ENCODE results near the gene PTGES2.

Gene PTGES2

DNA sequence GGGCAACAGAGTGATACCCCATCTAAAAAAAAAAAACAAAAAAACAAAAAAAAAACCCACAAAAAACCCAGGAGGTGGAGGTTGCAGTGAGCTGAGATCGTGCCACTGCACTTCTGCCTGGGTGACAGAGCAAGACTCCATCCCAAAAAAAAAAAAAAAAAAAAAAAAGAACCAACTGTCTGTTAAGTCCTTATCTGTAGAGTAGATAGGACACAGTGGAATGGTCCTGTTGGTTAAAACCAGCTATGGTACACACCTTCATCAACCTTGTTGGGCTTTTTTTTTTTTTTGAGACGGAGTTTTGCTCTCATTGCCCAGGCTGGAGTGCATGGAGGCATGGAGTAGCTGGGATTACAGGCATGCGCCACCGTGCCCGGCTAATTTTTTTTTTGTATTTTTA, 47.3 kb downstream of the PTGES2 start:
- TF ChIP-seq, protein P1, sequence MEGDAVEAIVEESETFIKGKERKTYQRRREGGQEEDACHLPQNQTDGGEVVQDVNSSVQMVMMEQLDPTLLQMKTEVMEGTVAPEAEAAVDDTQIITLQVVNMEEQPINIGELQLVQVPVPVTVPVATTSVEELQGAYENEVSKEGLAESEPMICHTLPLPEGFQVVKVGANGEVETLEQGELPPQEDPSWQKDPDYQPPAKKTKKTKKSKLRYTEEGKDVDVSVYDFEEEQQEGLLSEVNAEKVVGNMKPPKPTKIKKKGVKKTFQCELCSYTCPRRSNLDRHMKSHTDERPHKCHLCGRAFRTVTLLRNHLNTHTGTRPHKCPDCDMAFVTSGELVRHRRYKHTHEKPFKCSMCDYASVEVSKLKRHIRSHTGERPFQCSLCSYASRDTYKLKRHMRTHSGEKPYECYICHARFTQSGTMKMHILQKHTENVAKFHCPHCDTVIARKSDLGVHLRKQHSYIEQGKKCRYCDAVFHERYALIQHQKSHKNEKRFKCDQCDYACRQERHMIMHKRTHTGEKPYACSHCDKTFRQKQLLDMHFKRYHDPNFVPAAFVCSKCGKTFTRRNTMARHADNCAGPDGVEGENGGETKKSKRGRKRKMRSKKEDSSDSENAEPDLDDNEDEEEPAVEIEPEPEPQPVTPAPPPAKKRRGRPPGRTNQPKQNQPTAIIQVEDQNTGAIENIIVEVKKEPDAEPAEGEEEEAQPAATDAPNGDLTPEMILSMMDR (IDR thresholded peaks at IDR 0.05; ENCODE audit: low read depth, low read length): no peak
- no peak for TF ChIP-seq EZH2phosphoT487 (IDR thresholded peaks at IDR 0.05; ENCODE audit: low read depth)
- peaks cover 11% of the 10 kb centered on the region; the same call in 1 of the 2 replicates for H3K4me1 ChIP-seq (ENCODE audit: low read length)
- H3K27me3 ChIP-seq (ENCODE audit: low read depth, low read length): no peaks in the 10 kb centered on the region
- H3K9ac ChIP-seq (ENCODE audit: low read length): no peak overlapping the region
- H3K4me3 ChIP-seq (ENCODE audit: low read length): no peak overlapping the region
- H3K79me2 ChIP-seq (ENCODE audit: low read length): peaks cover 42% of the 10 kb centered on the region
- peaks cover 5% of the 10 kb centered on the region; the same call in 1 of the 2 replicates for H4K20me1 ChIP-seq (ENCODE audit: insufficient read depth, low read length)
- H3K27ac ChIP-seq (ENCODE audit: low read length): no peak overlapping the region
- H3K4me2 ChIP-seq (ENCODE audit: low read length): no peak overlapping the region
- H3K36me3 ChIP-seq (replicated peaks; ENCODE audit: low read depth, low read length): peaks cover 8% of the 10 kb centered on the region
- no peak overlapping the region for H2AFZ ChIP-seq (ENCODE audit: low read depth, low read length)
- H3K9me3 ChIP-seq (ENCODE audit: insufficient read depth, low read length): no peaks in the 10 kb centered on the region

DNA sequence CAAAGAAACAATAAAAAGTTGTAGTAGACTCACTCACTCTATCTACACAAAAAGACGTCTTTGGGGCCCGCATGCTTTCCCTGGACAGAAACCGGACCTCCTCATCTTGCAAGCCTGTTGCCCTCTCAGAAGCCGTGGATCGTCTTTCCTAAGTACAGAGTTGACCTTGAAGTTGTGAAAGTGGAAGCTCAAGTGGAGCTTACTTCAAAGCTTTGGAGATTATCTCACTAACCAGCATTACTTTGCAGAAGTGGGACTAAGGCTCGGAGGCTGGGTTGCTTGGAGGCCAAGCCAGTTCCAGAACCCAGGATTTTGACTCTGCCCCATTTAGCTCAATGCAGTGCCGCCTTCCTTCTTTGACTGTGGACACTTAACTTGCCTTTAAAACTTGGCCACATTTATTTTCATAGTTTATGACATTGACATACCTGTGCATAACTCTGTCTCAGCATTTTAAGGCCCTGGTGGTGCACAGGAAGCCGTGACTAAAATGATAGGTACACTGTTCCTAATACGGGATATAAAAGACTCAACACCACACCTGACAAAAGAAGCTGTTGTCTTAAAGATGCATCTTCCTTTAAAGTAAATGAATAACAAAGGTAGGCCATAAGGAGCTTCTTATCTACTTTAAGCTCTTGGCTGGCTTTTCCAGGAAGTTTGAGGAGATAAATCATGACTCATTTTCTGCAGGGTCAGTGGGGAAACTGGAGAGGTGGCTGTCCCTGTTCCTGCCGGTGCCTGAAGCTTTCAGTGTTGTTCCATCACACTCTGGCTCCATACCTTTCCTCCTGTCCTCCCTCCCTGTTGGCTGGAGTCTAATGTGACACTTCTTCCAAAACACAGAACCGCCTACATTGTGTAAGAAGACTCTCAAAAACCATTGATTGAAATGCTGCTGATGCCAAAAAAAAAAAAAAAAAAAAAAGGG, 48.8 kb downstream of the PTGES2 start:
- H2AFZ ChIP-seq (ENCODE audit: low read depth, low read length): no peak overlapping the region
- H4K20me1 ChIP-seq (ENCODE audit: insufficient read depth, low read length): peaks cover 5% of the 10 kb centered on the region; the same call in 1 of the 2 replicates
- H3K4me3 ChIP-seq (ENCODE audit: low read length): no peak overlapping the region
- peaks cover 12% of the 10 kb centered on the region; the same call in 1 of the 2 replicates for H3K4me1 ChIP-seq (ENCODE audit: low read length)
- peaks cover 52% of the 10 kb centered on the region for H3K79me2 ChIP-seq (ENCODE audit: low read length)
- H3K36me3 ChIP-seq (replicated peaks; ENCODE audit: low read depth, low read length): peaks cover 8% of the 10 kb centered on the region
- no peak overlapping the region for H3K9ac ChIP-seq (ENCODE audit: low read length)
- no peak for TF ChIP-seq EZH2phosphoT487 (IDR thresholded peaks at IDR 0.05; ENCODE audit: low read depth)
- TF ChIP-seq, protein P1 (IDR thresholded peaks at IDR 0.05; ENCODE audit: low read depth, low read length): no peak
- H3K27ac ChIP-seq (ENCODE audit: low read length): no peak overlapping the region
- H3K4me2 ChIP-seq (ENCODE audit: low read length): no peak overlapping the region
- no peaks in the 10 kb centered on the region for H3K9me3 ChIP-seq (ENCODE audit: insufficient read depth, low read length)
- H3K27me3 ChIP-seq (ENCODE audit: low read depth, low read length): no peaks in the 10 kb centered on the region

DNA sequence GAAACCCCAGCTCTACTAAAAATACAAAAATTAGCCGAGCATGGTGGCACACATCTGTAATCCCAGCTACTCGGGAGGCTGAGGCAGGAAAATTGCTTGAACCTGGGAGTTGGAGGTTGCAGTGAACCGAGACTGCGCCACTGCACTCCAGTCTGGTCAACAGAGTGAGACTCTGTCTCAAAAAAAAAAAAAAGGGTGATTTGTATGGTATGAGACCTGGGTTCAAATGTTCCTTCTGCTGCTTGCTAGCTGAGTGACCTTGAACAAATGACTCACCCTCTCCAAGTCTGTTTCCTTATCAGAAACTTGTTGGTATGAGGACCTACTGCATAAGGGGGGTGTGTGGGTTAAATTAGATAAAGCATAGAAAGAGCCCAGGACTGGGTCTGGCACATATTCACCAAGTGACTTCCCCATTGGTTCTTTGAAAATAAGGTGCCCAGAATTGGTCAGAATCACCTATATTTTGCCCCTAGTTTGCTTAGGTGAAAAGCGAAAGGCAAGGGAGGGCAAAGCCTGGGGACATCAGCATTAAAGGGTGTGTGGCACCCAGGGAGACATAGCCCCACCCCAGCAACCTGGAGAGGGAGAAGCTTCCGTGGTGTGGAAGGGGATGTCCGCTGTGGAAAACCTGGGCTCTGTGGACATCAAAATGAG, 49.6 kb downstream of the PTGES2 start:
- no peak overlapping the region for H2AFZ ChIP-seq (ENCODE audit: low read depth, low read length)
- H3K27ac ChIP-seq (ENCODE audit: low read length): no peak overlapping the region
- no peak overlapping the region for H3K4me3 ChIP-seq (ENCODE audit: low read length)
- peaks cover 8% of the 10 kb centered on the region for H3K36me3 ChIP-seq (replicated peaks; ENCODE audit: low read depth, low read length)
- peaks cover 60% of the 10 kb centered on the region for H3K79me2 ChIP-seq (ENCODE audit: low read length)
- H3K9ac ChIP-seq (ENCODE audit: low read length): no peak overlapping the region
- H3K9me3 ChIP-seq (ENCODE audit: insufficient read depth, low read length): no peaks in the 10 kb centered on the region
- TF ChIP-seq EZH2phosphoT487 (IDR thresholded peaks at IDR 0.05; ENCODE audit: low read depth): no peak
- TF ChIP-seq, protein P1 (IDR thresholded peaks at IDR 0.05; ENCODE audit: low read depth, low read length): no peak
- no peak overlapping the region for H3K4me2 ChIP-seq (ENCODE audit: low read length)
- no peaks in the 10 kb centered on the region for H3K27me3 ChIP-seq (ENCODE audit: low read depth, low read length)
- H3K4me1 ChIP-seq (ENCODE audit: low read length): peaks cover 20% of the 10 kb centered on the region
- peaks cover 5% of the 10 kb centered on the region; the same call in 1 of the 2 replicates for H4K20me1 ChIP-seq (ENCODE audit: insufficient read depth, low read length)

Data from OCI-LY3 (cell line).